ENCODE results near the gene FADS3. TPM values are rescaled to one million over a fixed set of nuclear protein-coding genes. Genes with fewer than 3 reads are reported as not detected.

FADS3 gene
- total and polyA plus RNA-seq, 2 of the 13 experiments (the other 11 are each of a cell fraction or from before 2014, with no cell fraction given), result 13.4 to 23.2 TPM

DNA sequence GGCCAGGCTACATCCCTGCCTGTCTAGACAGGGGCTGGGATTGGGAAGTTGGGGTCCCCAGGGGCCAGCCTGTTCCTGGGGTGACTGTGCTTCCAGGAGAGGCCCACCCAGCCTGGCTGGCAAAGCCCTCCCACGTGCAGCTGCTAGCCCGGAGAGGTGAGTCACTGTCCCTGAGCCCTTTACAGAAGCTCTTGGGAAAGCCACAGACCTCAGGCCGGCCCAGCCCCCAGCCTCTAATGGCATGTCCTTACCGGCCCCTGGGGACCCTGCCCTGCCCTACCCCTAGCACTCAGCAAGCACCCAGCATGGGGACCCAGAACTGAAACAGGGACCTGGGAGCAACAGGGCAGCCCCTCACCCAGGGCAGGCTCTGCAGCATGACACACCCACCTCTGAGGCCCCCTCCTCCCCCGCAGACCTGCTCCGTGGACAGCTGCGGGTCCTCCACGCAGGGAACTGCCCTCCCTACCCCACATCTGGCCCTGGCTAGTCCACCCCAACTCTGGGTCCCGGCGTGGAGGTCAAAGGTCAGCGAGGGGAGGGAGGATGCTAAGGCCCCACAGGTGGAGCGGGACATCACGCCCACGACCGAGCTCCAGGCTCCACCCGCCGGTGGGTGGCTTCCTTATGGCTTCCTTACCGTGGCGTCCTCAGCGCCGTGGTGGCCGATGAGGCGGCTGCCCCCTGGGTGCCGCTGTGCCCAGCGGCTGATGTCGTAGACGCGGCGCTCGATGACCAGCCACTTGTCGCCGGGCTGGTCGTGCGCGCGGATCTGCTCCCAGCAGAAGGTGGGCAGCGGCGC, 615 bp downstream of the FADS3 start:
- ATAC-seq (peak; percentile 58), DNase-seq (ENCODE audit: low spot score) (peak; percentile 56), FAIRE-seq (no peak)
- CTCF ChIA-PET (ENCODE audit: low intra/inter-chr PET ratio, low total read pairs), result interaction anchor here (0.5 kb wide), 1 partner anchor 93 kb away, joined by 3 read pairs; no protein-coding TSS in a partner anchor
- H3K4me1 ChIP-seq (ENCODE audit: insufficient read depth, low read length), result peaks cover 14% of the 10 kb centered on the region
- peak overlapping the region; percentile 72 for H3K9ac ChIP-seq (ENCODE audit: insufficient read depth, low read depth, low read length)
- H3K27me3 ChIP-seq (ENCODE audit: control insufficient read depth in 1 of 2, insufficient read depth in 2 of 2, low read length in 2 of 2), result no peaks in the 10 kb centered on the region
- H3K27ac ChIP-seq (ENCODE audit: extremely low read length, insufficient read depth, low read length), result no peak overlapping the region
- H3K79me2 ChIP-seq (ENCODE audit: insufficient read depth, low read length), result no peaks in the 10 kb centered on the region
- in situ Hi-C loops (cut with HindIII; ENCODE audit: extremely low pct_ligation_motif_present, low pct_unique_long_range_greater_than_20kb) (no loop called here), intact Hi-C loops (cut with micrococcal nuclease; ENCODE audit: unreplicated experiment) (no loop called here)
- TSS peak; percentile 58 for BruUV-seq (replicated peaks)
- no peaks in the 10 kb centered on the region for H3K36me3 ChIP-seq (replicated peaks in 1 of 2; ENCODE audit: control insufficient read depth in 1 of 2, insufficient read depth in 2 of 2, low read length in 2 of 2)
- POLR2A ChIA-PET, result interaction anchor here (0.9 to 2.0 kb wide), 5 partner anchors 14 to 82 kb away, joined by 3 to 5 read pairs (median 4); no protein-coding TSS in a partner anchor
- no peaks in the 10 kb centered on the region for H4K20me1 ChIP-seq (ENCODE audit: insufficient read depth, low read length)
- H3K4me2 ChIP-seq (ENCODE audit: low read depth, low read length), result peak overlapping the region; percentile 100
- no peaks in the 10 kb centered on the region for H3K9me3 ChIP-seq (ENCODE audit: low read length)
- 0% methylated on average over 9 of the region's 38 CpGs for WGBS (ENCODE audit: low lambda C conversion rate)
- H2AFZ ChIP-seq (ENCODE audit: low read length), result no peak overlapping the region
- H3K4me3 ChIP-seq (replicated peaks in 1 of 3; ENCODE audit: insufficient read depth in 1 of 3, low read depth in 2 of 3, low read length in 3 of 3), result peak overlapping the region; percentile 60 to 86 (median 68)
- TF ChIP-seq, protein P1, sequence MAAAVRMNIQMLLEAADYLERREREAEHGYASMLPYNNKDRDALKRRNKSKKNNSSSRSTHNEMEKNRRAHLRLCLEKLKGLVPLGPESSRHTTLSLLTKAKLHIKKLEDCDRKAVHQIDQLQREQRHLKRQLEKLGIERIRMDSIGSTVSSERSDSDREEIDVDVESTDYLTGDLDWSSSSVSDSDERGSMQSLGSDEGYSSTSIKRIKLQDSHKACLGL (CRISPR knock-in tag; IDR thresholded peaks at IDR 0.05), result peak; percentile 1; the same call in 1 of the 2 replicates
- TF ChIP-seq NKX3-1 (CRISPR knock-in tag; IDR thresholded peaks at IDR 0.05) (no peak), MXI1 (IDR thresholded peaks at IDR 0.05; ENCODE audit: borderline replicate concordance, low read depth, low read length) (peak; percentile 40; the same call in 1 of the 3 replicates), ZNF24 (IDR thresholded peaks at IDR 0.05) (no peak), NR2F2 (IDR thresholded peaks at IDR 0.05; ENCODE audit: borderline replicate concordance, low read depth) (no peak), FOXC1 (CRISPR knock-in tag; IDR thresholded peaks at IDR 0.05; ENCODE audit: borderline replicate concordance) (0 out of 2 replicates have a peak, but pooled peaks have one; percentile 68), ZNF510 (CRISPR knock-in tag; IDR thresholded peaks at IDR 0.05; ENCODE audit: low read depth) (no peak), KLF13 (CRISPR knock-in tag; IDR thresholded peaks at IDR 0.05) (no peak), ATF7-NPFF (CRISPR knock-in tag; IDR thresholded peaks at IDR 0.05; ENCODE audit: low read depth) (0 out of 2 replicates have a peak, but pooled peaks have one; percentile 36), ZNF547 (CRISPR knock-in tag; IDR thresholded peaks at IDR 0.05) (peak; percentile 57; the same call in 1 of the 2 replicates), ZNF777 (CRISPR knock-in tag; IDR thresholded peaks at IDR 0.05) (peak; percentile 82), ZIK1 (CRISPR knock-in tag; IDR thresholded peaks at IDR 0.05; ENCODE audit: borderline replicate concordance, low read depth) (no peak), ZNF567 (CRISPR knock-in tag; IDR thresholded peaks at IDR 0.05; ENCODE audit: borderline replicate concordance) (0 out of 2 replicates have a peak, but pooled peaks have one; percentile 43), PCBP1 (IDR thresholded peaks at IDR 0.05; ENCODE audit: borderline replicate concordance, low read depth, low read length) (0 out of 2 replicates have a peak, but pooled peaks have one; percentile 44), NR2F1 (CRISPR knock-in tag; IDR thresholded peaks at IDR 0.05) (peak in 1 of 2 experiments; percentile 68; a peak in 1 of 4 replicates), SETDB1 (CRISPR knock-in tag; IDR thresholded peaks at IDR 0.05; ENCODE audit: borderline replicate concordance) (no peak), ZNF274 (CRISPR knock-in tag; IDR thresholded peaks at IDR 0.05) (peak; percentile 50; the same call in 1 of the 2 replicates), ZNF619 (CRISPR knock-in tag; IDR thresholded peaks at IDR 0.05) (0 out of 2 replicates have a peak, but pooled peaks have one; percentile 32)
- TF ChIP-seq, protein P2, sequence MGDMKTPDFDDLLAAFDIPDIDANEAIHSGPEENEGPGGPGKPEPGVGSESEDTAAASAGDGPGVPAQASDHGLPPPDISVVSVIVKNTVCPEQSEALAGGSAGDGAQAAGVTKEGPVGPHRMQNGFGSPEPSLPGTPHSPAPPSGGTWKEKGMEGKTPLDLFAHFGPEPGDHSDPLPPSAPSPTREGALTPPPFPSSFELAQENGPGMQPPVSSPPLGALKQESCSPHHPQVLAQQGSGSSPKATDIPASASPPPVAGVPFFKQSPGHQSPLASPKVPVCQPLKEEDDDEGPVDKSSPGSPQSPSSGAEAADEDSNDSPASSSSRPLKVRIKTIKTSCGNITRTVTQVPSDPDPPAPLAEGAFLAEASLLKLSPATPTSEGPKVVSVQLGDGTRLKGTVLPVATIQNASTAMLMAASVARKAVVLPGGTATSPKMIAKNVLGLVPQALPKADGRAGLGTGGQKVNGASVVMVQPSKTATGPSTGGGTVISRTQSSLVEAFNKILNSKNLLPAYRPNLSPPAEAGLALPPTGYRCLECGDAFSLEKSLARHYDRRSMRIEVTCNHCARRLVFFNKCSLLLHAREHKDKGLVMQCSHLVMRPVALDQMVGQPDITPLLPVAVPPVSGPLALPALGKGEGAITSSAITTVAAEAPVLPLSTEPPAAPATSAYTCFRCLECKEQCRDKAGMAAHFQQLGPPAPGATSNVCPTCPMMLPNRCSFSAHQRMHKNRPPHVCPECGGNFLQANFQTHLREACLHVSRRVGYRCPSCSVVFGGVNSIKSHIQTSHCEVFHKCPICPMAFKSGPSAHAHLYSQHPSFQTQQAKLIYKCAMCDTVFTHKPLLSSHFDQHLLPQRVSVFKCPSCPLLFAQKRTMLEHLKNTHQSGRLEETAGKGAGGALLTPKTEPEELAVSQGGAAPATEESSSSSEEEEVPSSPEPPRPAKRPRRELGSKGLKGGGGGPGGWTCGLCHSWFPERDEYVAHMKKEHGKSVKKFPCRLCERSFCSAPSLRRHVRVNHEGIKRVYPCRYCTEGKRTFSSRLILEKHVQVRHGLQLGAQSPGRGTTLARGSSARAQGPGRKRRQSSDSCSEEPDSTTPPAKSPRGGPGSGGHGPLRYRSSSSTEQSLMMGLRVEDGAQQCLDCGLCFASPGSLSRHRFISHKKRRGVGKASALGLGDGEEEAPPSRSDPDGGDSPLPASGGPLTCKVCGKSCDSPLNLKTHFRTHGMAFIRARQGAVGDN (CRISPR knock-in tag; IDR thresholded peaks at IDR 0.05), result peak; percentile 66
